ENCODE data around the gene EPB41L5.
"Not testable (repeated sequence)": the region's sequence is repeated elsewhere in the genome, so short reads cannot be mapped to it uniquely, and the experiment has no call there.

Gene EPB41L5

GRCh38 chr2:120105360-120105759, 92.5 kb downstream of the EPB41L5 start:
- DNase-seq = peak; percentile 26

- DNase-seq = no peak
Measured at GRCh38 chr2:120108049-120108448, 95.2 kb downstream of the EPB41L5 start.

- no peak for DNase-seq
Measured at GRCh38 chr2:120108749-120109148, 95.9 kb downstream of the EPB41L5 start.

- peak; percentile 52 for DNase-seq
Measured at GRCh38 chr2:120109186-120110061, 96.5 kb downstream of the EPB41L5 start.

- no peak for DNase-seq
Measured at GRCh38 chr2:120110062-120110362, 97.1 kb downstream of the EPB41L5 start.

- DNase-seq = no peak
Measured at GRCh38 chr2:120110507-120110906, 97.6 kb downstream of the EPB41L5 start.

- no peak for DNase-seq
Measured at GRCh38 chr2:120111193-120111592, 98.3 kb downstream of the EPB41L5 start.

- no peak for DNase-seq
Measured at GRCh38 chr2:120118018-120118417, 105.1 kb downstream of the EPB41L5 start.

GRCh38 chr2:120118471-120118870, 105.6 kb downstream of the EPB41L5 start:
- DNase-seq = no peak

- not testable (repeated sequence) for DNase-seq
Measured at GRCh38 chr2:120121337-120121736, 108.5 kb downstream of the EPB41L5 start.

GRCh38 chr2:120123090-120123489, 110.2 kb downstream of the EPB41L5 start:
- no peak for DNase-seq

- no peak for DNase-seq
Measured at GRCh38 chr2:120125195-120125594, 112.3 kb downstream of the EPB41L5 start.

GRCh38 chr2:120128216-120128615, 115.3 kb downstream of the EPB41L5 start:
- no peak for DNase-seq

GRCh38 chr2:120132190-120132589, 119.3 kb downstream of the EPB41L5 start:
- no peak for DNase-seq

- no peak for DNase-seq
Measured at GRCh38 chr2:120132691-120133090, 119.8 kb downstream of the EPB41L5 start.

- DNase-seq = no peak
Measured at GRCh38 chr2:120133572-120134244, 120.8 kb downstream of the EPB41L5 start.

- DNase-seq = no peak
Measured at GRCh38 chr2:120134263-120134662, 121.4 kb downstream of the EPB41L5 start.

- not testable (repeated sequence) for DNase-seq
Measured at GRCh38 chr2:120135013-120135412, 122.1 kb downstream of the EPB41L5 start.

- no peak for DNase-seq
Measured at GRCh38 chr2:120140866-120141265, 128.0 kb downstream of the EPB41L5 start.

- no peak for DNase-seq
Measured at GRCh38 chr2:120141300-120142069, 128.6 kb downstream of the EPB41L5 start.

GRCh38 chr2:120142528-120143219, 129.8 kb downstream of the EPB41L5 start:
- no peak for DNase-seq

GRCh38 chr2:120148229-120148628, 135.4 kb downstream of the EPB41L5 start:
- DNase-seq = no peak

GRCh38 chr2:120148669-120149068, 135.8 kb downstream of the EPB41L5 start:
- no peak for DNase-seq
